A549 (cell line): Measurements from ENCODE around the gene IQCC.

Source experiments
- BCL3 ChIP-seq: fragments of >200 bp; sonication (Bioruptor Twin); formaldehyde crosslinking; IDR thresholded peaks from 3 replicates; pipeline ENCODE4 v1.6.1; 2016
- CBX8 ChIP-seq: fragments of 200-600 bp; sonication (generic); IDR thresholded peaks from 2 replicates; pipeline ENCODE4 v1.6.1; 2016
- CHD2 ChIP-seq: fragments of 150-350 bp; IDR thresholded peaks from 2 replicates; pipeline ENCODE4 v1.6.1; 2014; ENCODE audit warnings: low read length; ENCODE audit not compliant: partially characterized antibody
- CTCF ChIP-seq: fragments of >200 bp; sonication (Bioruptor Twin); formaldehyde crosslinking; IDR thresholded peaks from 3 replicates; pipeline ENCODE4 v1.5.1; 2016
- ESRRA ChIP-seq: fragments of 150-350 bp; IDR thresholded peaks from 2 replicates; pipeline ENCODE4 v1.6.1; 2014; ENCODE audit warnings: mild to moderate bottlenecking, low read length, borderline replicate concordance
- FOSL2 ChIP-seq, 2 experiments: fragments of 450-650 bp in 1 of 2; fragments of >200 bp in 1 of 2; sonication (Bioruptor Twin) in 1 of 2; formaldehyde crosslinking; IDR thresholded peaks; 2 replicates each; pipeline versions ENCODE4 v1.5.0 to v1.6.1; 2016 to 2020; ENCODE audit warnings: mild to moderate bottlenecking in 1 of 2, moderate library complexity in 1 of 2
- MAX ChIP-seq: IDR thresholded peaks from 2 replicates; pipeline ENCODE4 v1.6.1; 2012
- NPAS2 ChIP-seq: fragments of 250-450 bp; sonication (Bioruptor Pico); IDR thresholded peaks from 2 replicates; pipeline ENCODE4 v1.8.0; 2022; ENCODE audit warnings: mild to moderate bottlenecking, moderate library complexity, borderline replicate concordance
- POLR2A ChIP-seq: IDR thresholded peaks from 2 replicates; pipeline ENCODE4 v1.6.1; 2012; ENCODE audit warnings: mild to moderate bottlenecking, low read length
- RCOR1 ChIP-seq: fragments of 150-350 bp; IDR thresholded peaks from 2 replicates; pipeline ENCODE4 v1.6.1; 2014; ENCODE audit warnings: antibody characterized with exemption, low read length, low read depth
- SMC3 ChIP-seq: fragments of >200 bp; sonication (Bioruptor Twin); formaldehyde crosslinking; IDR thresholded peaks from 3 replicates; pipeline ENCODE4 v1.6.1; 2018; ENCODE audit warnings: inconsistent platforms
- USF2 ChIP-seq: fragments of 450-650 bp; IDR thresholded peaks from 2 replicates; pipeline ENCODE4 v1.6.1; 2014; ENCODE audit warnings: antibody characterized with exemption
- TF ChIP-seq, protein P1 (sequence below): fragments of 250-450 bp; sonication (Bioruptor Pico); IDR thresholded peaks from 2 replicates; pipeline ENCODE4 v1.5.0; 2021; ENCODE audit warnings: mild to moderate bottlenecking, moderate library complexity, borderline replicate concordance

- TF ChIP-seq, protein P1, sequence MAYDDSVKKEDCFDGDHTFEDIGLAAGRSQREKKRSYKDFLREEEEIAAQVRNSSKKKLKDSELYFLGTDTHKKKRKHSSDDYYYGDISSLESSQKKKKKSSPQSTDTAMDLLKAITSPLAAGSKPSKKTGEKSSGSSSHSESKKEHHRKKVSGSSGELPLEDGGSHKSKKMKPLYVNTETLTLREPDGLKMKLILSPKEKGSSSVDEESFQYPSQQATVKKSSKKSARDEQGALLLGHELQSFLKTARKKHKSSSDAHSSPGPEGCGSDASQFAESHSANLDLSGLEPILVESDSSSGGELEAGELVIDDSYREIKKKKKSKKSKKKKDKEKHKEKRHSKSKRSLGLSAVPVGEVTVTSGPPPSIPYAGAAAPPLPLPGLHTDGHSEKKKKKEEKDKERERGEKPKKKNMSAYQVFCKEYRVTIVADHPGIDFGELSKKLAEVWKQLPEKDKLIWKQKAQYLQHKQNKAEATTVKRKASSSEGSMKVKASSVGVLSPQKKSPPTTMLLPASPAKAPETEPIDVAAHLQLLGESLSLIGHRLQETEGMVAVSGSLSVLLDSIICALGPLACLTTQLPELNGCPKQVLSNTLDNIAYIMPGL: no peak
- TF ChIP-seq CTCF (no peak), NPAS2 (CRISPR knock-in tag) (no peak), BCL3 (no peak), RCOR1 (no peak), CBX8 (no peak), ESRRA (no peak), USF2 (no peak), POLR2A (no peak), SMC3 (no peak), CHD2 (no peak), FOSL2 (IDR thresholded peaks at IDR 0.05) (no peak), FOSL2 (CRISPR knock-in tag; IDR thresholded peaks at IDR 0.05) (no peak), MAX (no peak)
Measured at GRCh38 chr1:32192220-32192948, 13.1 kb upstream of the IQCC start.
